A204.1 (cell line): ENCODE data around the gene ADAMTS17.

Experiments used
- FAIRE-seq: peaks from 2 replicates; lab custom pipeline; 2012; peaks lifted over from hg19 to GRCh38; lab: Jason Lieb, UNC

ADAMTS17 gene

GRCh38 chr15:99966815-99967214 lies 375.0 kb downstream of the ADAMTS17 start:
- no peak for FAIRE-seq

- no peak for FAIRE-seq
Measured at GRCh38 chr15:99965376-99965775, 376.4 kb downstream of the ADAMTS17 start.

GRCh38 chr15:99963976-99964375 lies 377.8 kb downstream of the ADAMTS17 start:
- FAIRE-seq: no peak

DNA sequence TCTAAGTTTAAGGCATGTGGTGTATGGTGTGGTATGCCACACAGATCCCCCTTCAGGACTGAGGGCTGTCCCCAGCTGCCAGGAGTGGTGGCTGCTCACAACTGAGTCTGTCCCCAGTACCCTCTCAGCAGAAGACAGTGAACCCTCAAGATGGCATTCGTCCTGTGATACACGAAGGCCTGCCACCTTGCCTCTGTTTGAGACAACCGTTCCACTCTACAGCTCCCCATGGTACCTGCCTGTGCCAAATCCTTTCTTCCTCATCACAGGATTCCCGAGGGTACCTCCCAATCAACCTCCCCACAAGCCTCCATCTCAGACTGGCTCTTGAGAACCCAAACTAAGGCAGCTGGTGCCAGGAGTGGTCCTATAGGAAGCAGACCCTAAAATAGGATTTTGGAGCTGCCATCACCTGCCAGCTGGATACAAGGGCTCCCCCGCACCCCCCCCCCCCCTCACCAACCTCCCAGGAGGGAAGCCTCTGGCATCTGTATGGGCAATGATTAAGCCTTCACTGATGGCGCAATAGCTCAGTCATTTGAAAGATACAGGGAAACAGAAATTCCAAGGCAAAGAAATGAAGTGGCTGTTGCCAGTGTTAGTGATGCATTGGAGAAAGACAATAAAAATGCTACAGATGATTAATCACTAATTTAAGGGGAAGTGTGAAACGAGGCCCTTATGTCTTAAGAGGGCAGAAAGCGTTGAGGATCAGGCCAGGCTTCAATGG lies 378.5 kb downstream of the ADAMTS17 start:
- FAIRE-seq: no peak

DNA sequence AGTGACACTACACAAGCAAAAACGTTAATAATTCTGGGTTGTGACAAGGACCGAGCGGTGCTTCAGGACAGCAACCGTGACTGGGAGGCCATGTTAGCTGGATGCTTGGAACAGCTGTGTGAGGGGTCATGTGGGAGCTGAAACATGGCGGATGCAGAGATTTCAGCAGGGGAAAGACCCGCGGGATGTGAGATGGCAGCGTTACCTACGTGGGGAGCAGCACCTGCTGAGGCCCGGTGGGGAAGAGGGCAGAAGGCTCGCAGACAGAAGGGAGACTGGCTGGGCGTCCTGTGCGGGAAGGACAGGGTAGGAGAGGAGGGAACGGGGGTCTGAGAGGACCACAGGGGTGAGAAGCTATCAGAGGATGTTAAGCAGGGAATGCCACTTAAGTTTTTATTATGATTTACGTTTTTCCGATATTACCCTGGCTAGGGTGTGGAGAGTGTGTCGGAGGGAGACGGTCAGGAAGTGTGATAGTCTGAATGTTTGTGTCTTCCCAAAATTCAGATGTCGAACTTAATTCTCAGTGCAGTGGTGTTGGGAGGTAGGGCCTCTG lies 379.7 kb downstream of the ADAMTS17 start:
- FAIRE-seq: no peak

DNA sequence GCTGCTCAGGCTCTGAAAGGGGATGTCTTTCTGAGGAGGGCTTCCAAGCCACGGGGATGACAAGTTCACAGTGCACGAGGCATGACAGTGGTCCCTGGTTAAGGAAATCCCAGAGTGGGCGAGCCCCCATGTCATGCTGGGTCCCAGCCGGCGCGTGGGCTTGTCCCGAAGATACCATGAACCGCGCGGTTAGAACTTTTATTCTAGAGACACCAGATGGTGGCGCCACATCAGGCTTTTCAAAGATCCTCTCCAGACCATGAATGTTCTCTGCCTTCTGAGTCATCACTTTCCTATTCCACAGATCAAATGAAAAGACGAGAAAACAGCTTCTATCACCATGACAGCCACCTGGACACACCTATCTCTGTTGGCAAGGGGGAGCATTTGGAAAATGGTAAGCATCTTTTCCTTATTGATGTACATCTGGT lies 380.7 kb downstream of the ADAMTS17 start:
- no peak for FAIRE-seq

GRCh38 chr15:99959326-99959725 lies 382.4 kb downstream of the ADAMTS17 start:
- FAIRE-seq: no peak

GRCh38 chr15:99958426-99959097 lies 383.2 kb downstream of the ADAMTS17 start:
- no peak for FAIRE-seq

- FAIRE-seq: no peak
Measured at GRCh38 chr15:99957642-99958013, 384.1 kb downstream of the ADAMTS17 start.

GRCh38 chr15:99956820-99957641 lies 384.7 kb downstream of the ADAMTS17 start:
- FAIRE-seq: no peak

DNA sequence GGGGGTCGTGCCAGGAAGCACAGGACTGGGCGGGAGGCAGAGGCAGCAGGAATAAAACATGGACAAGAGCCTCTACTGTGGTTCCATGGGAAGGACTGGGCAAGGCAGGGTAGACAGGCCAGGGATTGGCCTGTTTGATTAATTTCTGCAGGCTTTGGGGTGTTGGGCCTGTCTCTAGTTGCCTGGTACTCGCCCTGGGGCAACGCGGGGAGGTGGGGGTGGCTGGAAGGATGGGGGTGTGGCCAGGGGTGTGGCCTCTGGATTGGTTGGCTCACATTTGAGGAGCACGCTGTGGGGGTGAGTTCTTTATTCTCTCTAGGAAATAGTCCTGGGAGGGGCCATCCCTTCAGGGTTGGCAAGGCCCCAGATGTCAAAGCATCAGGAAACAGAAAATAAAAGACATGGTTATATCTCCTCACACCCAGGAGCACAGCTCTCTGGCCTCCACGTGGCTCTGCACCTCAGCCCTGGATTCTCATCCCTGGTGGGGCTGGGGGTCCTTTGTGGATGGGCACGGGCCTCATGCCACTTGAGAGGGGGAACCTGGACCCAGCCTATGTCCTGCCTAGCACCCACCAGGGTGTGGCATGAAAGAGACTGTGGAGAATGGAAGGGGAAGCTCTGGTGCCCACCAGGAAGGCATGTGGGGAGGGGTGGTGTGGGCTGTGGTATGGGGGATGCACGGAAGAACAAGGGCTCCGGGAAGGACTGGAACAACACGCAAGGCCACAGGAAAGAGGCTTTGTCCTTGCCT lies 385.6 kb downstream of the ADAMTS17 start:
- no peak for FAIRE-seq

DNA sequence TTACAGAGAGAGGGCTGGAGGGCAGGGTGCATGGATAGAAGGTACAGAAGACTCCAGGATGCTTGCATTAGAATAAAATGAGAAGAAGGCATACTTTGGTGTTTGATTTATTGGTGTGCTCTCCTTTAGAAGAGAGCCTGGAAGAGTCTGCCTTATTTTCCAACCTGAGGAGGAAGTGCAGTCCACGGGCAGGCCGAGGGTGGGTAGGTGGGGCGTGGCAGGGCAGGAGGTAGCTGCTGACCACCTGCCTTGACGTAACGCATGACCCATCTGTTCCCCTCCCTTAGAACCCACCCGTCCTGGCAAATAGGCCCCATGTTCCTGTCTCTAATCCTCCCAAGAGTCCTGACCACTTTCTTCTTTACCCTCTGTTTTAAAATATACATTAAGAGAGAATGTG lies 386.2 kb downstream of the ADAMTS17 start:
- no peak for FAIRE-seq

- no peak for FAIRE-seq
Measured at GRCh38 chr15:99955181-99955525, 386.6 kb downstream of the ADAMTS17 start.

- no peak for FAIRE-seq
Measured at GRCh38 chr15:99954361-99955180, 387.2 kb downstream of the ADAMTS17 start.

DNA sequence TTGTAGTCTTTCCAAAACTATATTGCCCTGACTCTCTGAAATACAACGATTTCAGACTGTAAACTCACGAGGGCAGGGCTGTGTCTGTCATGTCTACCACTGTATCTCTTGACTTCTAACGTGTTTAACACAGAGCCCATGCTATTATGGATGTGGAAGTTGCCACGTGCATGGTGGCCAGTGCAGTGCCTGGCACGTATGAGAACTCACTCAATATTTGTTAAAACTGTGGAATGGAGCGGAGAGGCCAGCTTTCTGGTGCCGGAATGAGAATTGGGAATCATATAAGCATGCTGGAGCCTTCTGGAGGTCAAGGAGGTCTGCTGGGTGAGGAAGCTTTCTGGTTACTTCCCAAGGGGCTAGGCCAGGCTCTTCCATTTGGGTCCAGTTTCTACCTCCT lies 387.9 kb downstream of the ADAMTS17 start:
- no peak for FAIRE-seq

DNA sequence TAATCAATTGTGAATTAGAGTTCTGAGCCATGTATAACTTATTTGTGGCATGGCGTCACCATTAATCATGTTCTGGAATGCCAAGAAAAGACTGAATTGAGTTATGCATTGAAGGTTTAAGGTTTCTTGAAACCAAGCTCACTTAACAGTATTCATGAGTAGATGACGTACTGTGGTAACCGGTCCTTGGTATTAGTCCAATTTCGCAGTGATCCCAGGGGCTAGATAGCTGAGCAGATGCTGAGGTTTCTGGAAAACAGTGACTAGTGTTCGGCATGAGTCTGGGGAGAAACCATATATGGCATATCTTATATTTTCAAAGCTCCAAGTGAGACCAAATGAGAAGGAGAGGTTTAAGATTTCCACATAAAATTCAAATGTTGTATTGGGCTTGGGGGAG lies 390.3 kb downstream of the ADAMTS17 start:
- no peak for FAIRE-seq

- no peak for FAIRE-seq
Measured at GRCh38 chr15:99944131-99944530, 397.6 kb downstream of the ADAMTS17 start.

DNA sequence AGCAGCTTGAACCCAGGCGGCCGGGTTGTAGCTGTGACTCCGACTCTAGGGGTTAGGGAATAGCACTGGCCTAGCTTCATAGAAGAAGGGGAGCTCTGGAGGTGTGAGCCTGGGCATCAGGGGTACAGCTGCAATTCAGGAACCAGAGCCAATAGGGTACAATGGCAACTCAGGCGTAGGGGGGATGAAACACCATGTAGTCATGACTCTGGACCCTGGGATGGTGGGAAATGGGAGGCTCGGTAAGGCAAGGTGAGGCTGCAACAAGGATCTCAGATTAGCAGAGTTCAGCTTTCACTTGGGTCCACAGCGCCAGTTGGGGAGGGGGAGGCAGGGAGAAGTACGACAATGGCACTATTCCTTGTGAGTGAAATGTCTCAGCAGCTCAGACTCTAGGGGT lies 398.3 kb downstream of the ADAMTS17 start:
- FAIRE-seq: no peak

DNA sequence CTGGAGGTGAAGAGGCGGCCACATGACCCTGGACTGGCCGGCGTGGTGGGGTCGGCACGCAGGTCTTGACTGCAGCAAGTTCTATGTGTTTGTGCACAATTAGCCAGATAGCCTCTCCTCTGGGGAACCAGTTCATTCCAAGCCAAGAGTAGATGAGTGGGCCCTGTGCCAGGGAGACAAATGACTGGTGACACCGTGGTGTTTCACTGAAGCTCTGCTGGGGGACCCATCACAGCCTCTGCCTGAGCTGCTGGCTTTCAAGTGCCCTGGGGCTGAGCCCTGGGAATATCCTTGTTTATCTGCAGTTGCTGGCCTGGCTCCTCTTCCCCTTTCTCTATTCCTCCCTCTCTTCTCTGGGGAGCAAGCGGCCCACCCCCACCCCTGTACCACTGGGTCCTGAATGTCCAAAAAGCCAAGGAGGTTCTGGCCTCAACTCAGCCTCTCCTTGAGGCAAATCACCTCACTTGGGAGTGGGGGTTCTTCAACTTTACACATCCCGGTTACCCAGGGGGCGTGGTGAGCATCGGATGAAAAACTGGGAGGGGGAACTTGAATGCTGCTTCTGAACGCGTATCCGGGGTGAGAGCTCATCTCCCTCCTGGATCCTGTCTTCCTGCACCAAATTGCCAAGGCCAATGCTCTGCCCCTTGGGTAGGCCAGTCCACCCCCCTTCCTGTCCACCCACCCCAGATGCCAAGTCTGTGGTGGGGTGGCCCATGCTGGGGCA lies 408.9 kb downstream of the ADAMTS17 start:
- no peak for FAIRE-seq
